ENCODE results near the gene SPATS2L.

Gene SPATS2L

DNA sequence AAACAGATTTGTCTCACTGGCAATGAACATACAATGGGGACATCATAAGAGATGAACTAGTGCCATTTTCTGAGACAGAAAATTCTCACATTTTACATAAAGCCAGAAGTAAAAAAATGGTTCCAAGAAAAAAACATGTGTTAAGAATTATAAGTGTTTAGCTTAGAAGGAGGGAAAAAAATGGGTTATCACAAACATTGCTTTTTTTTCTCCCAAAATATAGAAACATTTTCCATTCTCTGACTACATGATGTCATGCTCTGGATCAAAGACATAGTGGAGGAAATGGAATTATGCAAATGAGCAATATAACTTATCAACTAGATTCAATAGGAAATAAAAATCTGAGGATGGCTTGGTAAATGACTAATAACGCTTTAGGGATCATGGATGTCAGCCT is 49.8 kb downstream of the SPATS2L start:
- TF ChIP-seq, protein P1, sequence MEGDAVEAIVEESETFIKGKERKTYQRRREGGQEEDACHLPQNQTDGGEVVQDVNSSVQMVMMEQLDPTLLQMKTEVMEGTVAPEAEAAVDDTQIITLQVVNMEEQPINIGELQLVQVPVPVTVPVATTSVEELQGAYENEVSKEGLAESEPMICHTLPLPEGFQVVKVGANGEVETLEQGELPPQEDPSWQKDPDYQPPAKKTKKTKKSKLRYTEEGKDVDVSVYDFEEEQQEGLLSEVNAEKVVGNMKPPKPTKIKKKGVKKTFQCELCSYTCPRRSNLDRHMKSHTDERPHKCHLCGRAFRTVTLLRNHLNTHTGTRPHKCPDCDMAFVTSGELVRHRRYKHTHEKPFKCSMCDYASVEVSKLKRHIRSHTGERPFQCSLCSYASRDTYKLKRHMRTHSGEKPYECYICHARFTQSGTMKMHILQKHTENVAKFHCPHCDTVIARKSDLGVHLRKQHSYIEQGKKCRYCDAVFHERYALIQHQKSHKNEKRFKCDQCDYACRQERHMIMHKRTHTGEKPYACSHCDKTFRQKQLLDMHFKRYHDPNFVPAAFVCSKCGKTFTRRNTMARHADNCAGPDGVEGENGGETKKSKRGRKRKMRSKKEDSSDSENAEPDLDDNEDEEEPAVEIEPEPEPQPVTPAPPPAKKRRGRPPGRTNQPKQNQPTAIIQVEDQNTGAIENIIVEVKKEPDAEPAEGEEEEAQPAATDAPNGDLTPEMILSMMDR (IDR thresholded peaks at IDR 0.05; ENCODE audit: low read depth, low read length, missing control alignments), result no peak
- in situ Hi-C loops (cut with HindIII; ENCODE audit: low sequenced_read_pairs), result no loop called here
- DNase-seq (ENCODE audit: low read depth), result no peak
- H3K4me3 ChIP-seq (ENCODE audit: low read depth, low read length), result no peak overlapping the region

DNA sequence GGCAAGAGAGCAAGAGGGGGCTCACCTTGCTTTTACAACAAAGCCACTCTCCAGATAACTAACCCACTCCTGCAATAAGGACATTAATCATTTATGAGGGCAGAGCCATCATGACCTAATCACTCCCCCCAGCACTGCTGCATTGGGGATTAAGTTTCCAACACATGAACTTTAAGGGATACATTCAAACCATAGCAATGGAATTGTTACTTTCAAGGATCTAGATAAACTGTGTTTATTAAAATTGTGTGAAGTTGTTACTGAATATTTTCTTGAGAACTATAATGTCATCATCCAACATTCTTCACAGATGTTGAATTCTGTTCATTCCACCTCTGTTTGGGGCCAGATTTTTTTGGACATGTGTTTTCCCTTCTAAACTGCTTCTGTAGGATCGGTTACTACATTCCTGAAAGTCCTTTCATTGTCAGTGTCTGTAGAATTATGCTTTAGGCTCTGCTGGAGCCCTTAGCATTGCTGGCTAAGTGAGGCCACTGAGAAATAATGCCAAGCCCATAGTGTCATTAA is 50.4 kb downstream of the SPATS2L start:
- peak; percentile 62 for DNase-seq (ENCODE audit: low read depth)
- no peak overlapping the region for H3K4me3 ChIP-seq (ENCODE audit: low read depth, low read length)
- in situ Hi-C loops (cut with HindIII; ENCODE audit: low sequenced_read_pairs), result no loop called here
- TF ChIP-seq, protein P1 (IDR thresholded peaks at IDR 0.05; ENCODE audit: low read depth, low read length, missing control alignments), result no peak

DNA sequence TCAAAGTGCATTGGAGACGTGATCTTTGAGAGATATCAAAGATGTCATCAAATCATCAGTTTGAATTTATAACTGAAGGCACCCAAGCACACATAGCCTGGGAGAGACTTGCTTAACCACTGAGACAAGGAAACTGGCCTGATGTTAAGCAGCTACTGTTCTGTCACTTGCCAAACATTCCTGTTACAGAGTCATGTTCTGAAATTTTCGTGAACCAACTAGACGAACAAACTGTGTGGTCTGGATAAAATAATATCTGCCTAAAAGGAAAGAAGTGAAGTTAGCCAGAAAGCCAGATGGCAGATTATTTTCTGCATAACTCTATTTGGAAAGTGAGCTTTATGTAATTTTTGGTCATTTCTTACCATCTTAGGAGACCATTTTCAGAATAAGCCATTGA is 51.4 kb downstream of the SPATS2L start:
- TF ChIP-seq, protein P1 (IDR thresholded peaks at IDR 0.05; ENCODE audit: low read depth, low read length, missing control alignments), result no peak
- DNase-seq (ENCODE audit: low read depth), result no peak
- in situ Hi-C loops (cut with HindIII; ENCODE audit: low sequenced_read_pairs), result no loop called here
- H3K4me3 ChIP-seq (ENCODE audit: low read depth, low read length), result no peak overlapping the region

DNA sequence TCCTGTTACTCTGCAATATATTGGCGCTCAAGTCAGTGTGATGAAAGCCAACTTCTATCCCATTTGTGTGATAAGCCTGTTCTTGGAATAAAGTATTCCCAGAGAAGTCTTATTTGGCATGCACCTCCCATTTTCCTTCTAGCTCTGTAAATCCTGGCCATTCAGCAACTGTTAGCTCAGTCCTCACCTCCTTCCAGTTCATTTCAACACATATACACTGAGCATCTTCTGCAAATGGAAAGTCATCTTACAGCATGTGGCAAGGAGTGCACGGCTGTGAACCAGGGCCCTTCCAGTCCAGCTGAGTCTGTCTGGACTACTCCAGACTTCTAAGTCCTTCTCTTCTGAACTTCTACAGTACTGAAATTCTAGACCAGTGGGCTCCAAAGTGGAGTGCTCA is 53.1 kb downstream of the SPATS2L start:
- in situ Hi-C loops (cut with HindIII; ENCODE audit: low sequenced_read_pairs), result no loop called here
- no peak overlapping the region for H3K4me3 ChIP-seq (ENCODE audit: low read depth, low read length)
- no peak for DNase-seq (ENCODE audit: low read depth)
- TF ChIP-seq, protein P1 (IDR thresholded peaks at IDR 0.05; ENCODE audit: low read depth, low read length, missing control alignments), result no peak

DNA sequence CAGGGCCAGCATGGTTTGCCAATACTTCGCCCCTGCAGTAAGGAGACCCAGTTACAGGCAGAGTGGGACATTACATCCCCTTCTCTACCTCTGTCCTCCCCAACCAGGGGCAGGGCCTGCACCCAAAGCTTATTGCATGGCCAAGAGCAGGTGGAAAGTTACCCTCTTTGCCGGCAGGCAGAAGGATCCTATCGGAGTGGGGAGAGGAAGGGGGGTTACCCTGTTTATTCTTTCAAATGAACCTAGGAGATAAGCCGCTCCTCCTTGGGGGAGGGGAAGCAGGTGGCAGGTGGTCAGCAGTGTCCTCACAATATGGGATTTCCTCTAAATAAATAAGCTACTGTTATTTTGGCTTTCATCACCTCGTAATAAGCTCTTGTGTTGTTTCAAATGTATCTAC is 53.9 kb downstream of the SPATS2L start:
- no peak overlapping the region for H3K4me3 ChIP-seq (ENCODE audit: low read depth, low read length)
- no peak for DNase-seq (ENCODE audit: low read depth)
- in situ Hi-C loops (cut with HindIII; ENCODE audit: low sequenced_read_pairs), result no loop called here
- TF ChIP-seq, protein P1 (IDR thresholded peaks at IDR 0.05; ENCODE audit: low read depth, low read length, missing control alignments), result no peak

DNA sequence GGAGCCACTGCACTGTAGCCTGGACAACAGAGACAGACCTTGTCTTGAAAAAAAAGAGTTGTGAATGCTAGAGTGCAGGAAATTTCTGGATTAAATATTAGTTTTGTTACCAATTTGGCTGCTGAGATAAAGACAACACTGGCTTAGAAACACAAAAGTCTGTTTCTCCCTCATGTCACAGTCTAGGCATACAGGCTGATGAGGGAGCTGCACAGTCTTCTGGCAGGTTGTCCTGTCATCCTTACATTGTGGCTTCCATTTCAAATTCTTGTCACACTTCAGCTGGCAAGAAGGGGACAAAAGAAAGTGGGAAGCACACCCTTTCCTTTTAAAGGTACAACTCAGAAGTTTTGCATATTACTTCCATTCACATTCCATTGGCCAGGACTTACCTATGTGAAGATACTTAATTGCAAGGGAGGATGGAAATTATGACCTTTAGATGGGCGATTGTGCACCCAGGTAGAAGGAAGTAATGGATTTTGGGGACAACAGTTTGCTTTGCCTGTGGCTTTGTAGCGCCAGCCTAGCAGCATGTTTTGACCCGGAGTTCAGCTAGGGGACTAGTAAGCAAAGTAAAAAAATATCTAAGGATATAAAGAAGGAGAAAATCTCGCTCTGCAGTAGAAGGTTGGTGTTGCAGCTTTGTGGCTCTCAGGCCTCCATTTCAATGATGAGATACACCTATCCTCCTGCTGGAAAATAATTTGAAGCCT is 55.9 kb downstream of the SPATS2L start:
- no peak overlapping the region for H3K4me3 ChIP-seq (ENCODE audit: low read depth, low read length)
- no peak for DNase-seq (ENCODE audit: low read depth)
- in situ Hi-C loops (cut with HindIII; ENCODE audit: low sequenced_read_pairs), result no loop called here
- TF ChIP-seq, protein P1 (IDR thresholded peaks at IDR 0.05; ENCODE audit: low read depth, low read length, missing control alignments), result no peak

All from astrocyte of the cerebellum (primary cell).